ENCODE results near the gene KCNQ4.
A peak's percentile ranks its signal among the peaks of the same experiment; 100 is the strongest.

The KCNQ4 gene

DNA sequence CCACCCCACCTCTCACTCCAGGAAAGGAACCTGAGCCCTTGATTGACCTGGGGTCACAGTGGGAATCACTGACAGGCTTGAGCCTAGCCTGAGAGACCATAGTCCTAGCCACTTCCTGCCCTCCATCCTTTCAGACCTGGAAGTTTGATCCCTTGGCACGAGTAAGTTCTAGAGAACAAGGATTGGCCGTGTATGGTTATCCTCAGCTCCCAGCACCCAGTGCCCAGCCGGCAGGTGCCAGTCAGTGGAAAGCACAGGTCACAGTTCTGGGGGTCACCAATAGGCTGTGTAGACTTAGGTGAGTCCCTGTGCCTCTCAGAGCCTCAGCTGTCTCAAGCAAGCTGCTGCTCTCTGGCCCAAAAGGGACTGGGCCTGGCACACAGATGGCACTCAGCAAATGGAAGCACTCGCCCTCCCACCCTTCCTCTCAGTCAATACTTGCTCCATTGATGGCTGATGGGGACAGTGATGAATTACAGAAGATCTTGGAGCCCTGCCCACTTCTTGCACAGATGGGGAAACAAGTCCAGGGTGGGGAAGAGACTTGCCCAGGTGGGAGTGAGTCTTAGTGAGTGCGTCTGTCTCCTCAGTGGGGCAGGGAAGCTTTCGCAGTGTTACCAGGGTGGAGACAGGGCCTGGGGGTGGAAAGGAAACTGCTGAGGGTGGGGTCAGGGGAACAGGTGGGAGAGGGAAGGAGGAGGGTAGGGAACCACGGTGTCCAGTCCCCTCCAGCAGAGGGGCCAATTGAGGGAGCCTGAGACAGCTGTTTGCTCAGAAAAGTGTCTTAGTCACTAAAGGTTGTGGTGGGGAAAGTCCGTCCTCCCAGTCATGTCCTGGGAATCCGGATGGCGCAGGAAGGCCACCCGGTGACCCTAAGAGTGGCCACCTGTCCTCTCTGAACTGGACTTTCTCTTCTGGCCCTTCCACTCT is 2.6 kb upstream of the KCNQ4 start:
- H3K4me1 ChIP-seq (ENCODE audit: insufficient read depth, insufficient read length): peaks cover 25% of the 10 kb centered on the region
- H3K36me3 ChIP-seq (ENCODE audit: insufficient read depth, insufficient read length, low read length): peaks cover 4% of the 10 kb centered on the region
- H3K4me3 ChIP-seq (ENCODE audit: insufficient read length, low read depth): no peak overlapping the region
- peaks cover 47% of the 10 kb centered on the region for H3K27me3 ChIP-seq (ENCODE audit: insufficient read depth, insufficient read length)
- H3K9ac ChIP-seq (ENCODE audit: insufficient read length, low read depth): no peak overlapping the region
- TF ChIP-seq YY1 (IDR thresholded peaks at IDR 0.05; ENCODE audit: insufficient read depth, insufficient read length) (no peak), SUZ12 (IDR thresholded peaks at IDR 0.05; ENCODE audit: extremely low read depth, insufficient read depth, insufficient read length) (no peak), ZNF274 (IDR thresholded peaks at IDR 0.05; ENCODE audit: low read depth, low read length) (no peak)
- H3K9me3 ChIP-seq (ENCODE audit: insufficient read depth, low read length): peaks cover 12% of the 10 kb centered on the region; the same call in 1 of the 2 replicates
- DNase-seq (ENCODE audit: low read depth, low spot score): no peak

DNA sequence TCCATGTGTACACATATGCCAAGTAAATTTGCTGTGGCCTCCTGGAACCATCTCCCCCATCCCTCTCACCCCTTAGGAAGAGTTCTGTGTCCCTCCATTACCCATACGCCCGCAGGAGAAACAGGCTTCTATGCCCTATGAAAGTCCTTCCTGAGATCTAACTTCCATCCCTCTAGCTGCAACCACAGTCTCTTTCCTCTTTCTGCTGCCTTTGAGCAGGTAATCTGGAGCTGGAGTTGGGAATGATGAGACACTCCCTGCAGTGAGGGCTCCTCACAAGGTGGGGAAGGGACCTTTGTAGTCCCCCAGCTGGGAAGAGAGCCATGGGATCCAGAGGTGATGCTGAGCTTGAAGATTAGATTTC is 2.0 kb upstream of the KCNQ4 start:
- Histone ChIP-seq H3K9me3 (ENCODE audit: insufficient read depth, low read length) (peaks cover 6% of the 10 kb centered on the region; the same call in 1 of the 2 replicates), H3K9ac (ENCODE audit: insufficient read length, low read depth) (no peak overlapping the region), H3K4me1 (ENCODE audit: insufficient read depth, insufficient read length) (peaks cover 25% of the 10 kb centered on the region), H3K4me3 (ENCODE audit: insufficient read length, low read depth) (no peak overlapping the region), H3K27me3 (ENCODE audit: insufficient read depth, insufficient read length) (peaks cover 54% of the 10 kb centered on the region), H3K36me3 (ENCODE audit: insufficient read depth, insufficient read length, low read length) (no peaks in the 10 kb centered on the region)
- no peak for TF ChIP-seq ZNF274 (IDR thresholded peaks at IDR 0.05; ENCODE audit: low read depth, low read length)
- no peak for TF ChIP-seq YY1 (IDR thresholded peaks at IDR 0.05; ENCODE audit: insufficient read depth, insufficient read length)
- no peak for TF ChIP-seq SUZ12 (IDR thresholded peaks at IDR 0.05; ENCODE audit: extremely low read depth, insufficient read depth, insufficient read length)
- no peak for DNase-seq (ENCODE audit: low read depth, low spot score)

DNA sequence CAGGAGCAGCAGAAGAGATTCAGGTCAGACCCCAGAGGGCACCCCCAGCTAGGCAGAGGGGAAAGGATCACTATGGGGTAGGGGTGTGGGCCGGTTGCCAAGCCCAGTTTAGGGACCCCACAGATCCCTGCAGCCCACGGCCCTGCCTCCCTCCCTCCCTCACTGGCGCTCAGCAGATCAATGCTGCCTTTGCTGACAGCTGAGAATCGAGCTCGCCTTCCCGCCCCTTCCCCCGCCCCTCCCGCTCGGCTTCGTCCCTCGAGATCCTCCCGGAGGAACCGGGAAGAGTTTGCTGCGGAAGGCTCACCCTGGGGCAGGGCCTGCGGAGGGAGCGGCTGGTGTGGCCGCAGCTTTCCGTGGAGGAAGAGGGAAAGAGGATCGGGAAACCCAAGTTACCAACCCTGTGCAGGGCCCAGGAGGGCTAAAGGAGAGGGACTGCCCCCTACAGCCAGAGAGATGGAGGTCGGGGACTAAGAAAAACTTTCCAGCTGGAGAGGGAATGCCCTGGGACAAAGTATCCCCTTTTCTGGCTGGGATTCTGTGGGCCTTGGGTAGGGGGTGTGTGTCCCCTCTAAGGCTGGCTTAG is 1.1 kb upstream of the KCNQ4 start:
- Histone ChIP-seq H3K9me3 (ENCODE audit: insufficient read depth, low read length) (no peaks in the 10 kb centered on the region), H3K4me3 (ENCODE audit: insufficient read length, low read depth) (peak overlapping the region; percentile 56), H3K27me3 (ENCODE audit: insufficient read depth, insufficient read length) (peaks cover 57% of the 10 kb centered on the region), H3K9ac (ENCODE audit: insufficient read length, low read depth) (peak overlapping the region; percentile 80), H3K4me1 (ENCODE audit: insufficient read depth, insufficient read length) (peaks cover 28% of the 10 kb centered on the region), H3K36me3 (ENCODE audit: insufficient read depth, insufficient read length, low read length) (no peaks in the 10 kb centered on the region)
- DNase-seq (ENCODE audit: low read depth, low spot score): no peak
- TF ChIP-seq ZNF274 (IDR thresholded peaks at IDR 0.05; ENCODE audit: low read depth, low read length) (no peak), YY1 (IDR thresholded peaks at IDR 0.05; ENCODE audit: insufficient read depth, insufficient read length) (no peak), SUZ12 (IDR thresholded peaks at IDR 0.05; ENCODE audit: extremely low read depth, insufficient read depth, insufficient read length) (no peak)

GRCh38 chr1:40784141-40784770 is 669 bp downstream of the KCNQ4 start:
- TF ChIP-seq YY1 (IDR thresholded peaks at IDR 0.05; ENCODE audit: insufficient read depth, insufficient read length) (no peak), SUZ12 (IDR thresholded peaks at IDR 0.05; ENCODE audit: extremely low read depth, insufficient read depth, insufficient read length) (no peak), ZNF274 (IDR thresholded peaks at IDR 0.05; ENCODE audit: low read depth, low read length) (no peak)
- H3K4me1 ChIP-seq (ENCODE audit: insufficient read depth, insufficient read length): peaks cover 39% of the 10 kb centered on the region
- peaks cover 57% of the 10 kb centered on the region for H3K27me3 ChIP-seq (ENCODE audit: insufficient read depth, insufficient read length)
- no peak for DNase-seq (ENCODE audit: low read depth, low spot score)
- H3K4me3 ChIP-seq (ENCODE audit: insufficient read length, low read depth): peak overlapping the region; percentile 33
- no peaks in the 10 kb centered on the region for H3K9me3 ChIP-seq (ENCODE audit: insufficient read depth, low read length)
- H3K36me3 ChIP-seq (ENCODE audit: insufficient read depth, insufficient read length, low read length): no peaks in the 10 kb centered on the region
- H3K9ac ChIP-seq (ENCODE audit: insufficient read length, low read depth): peak overlapping the region; percentile 71

DNA sequence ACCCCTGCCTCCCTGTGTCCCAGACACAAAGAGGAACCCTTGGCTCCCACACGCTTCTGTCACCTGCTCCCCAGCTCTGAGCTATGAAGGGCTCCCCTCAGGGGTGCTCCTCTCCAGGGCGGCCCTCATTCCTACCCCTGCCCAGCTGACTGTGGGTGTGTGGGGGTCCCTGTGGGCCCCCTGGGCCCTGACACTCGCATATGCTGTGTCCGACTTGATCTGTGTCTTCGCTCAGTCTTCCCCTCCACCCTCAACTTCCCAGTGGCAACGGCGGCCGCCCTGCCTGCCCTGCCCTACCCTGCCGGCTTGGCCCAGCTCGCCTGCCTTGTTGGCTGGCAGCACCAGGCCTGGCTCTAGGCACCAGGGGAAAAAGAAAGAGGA is 1.2 kb downstream of the KCNQ4 start:
- Histone ChIP-seq H3K4me1 (ENCODE audit: insufficient read depth, insufficient read length) (peaks cover 44% of the 10 kb centered on the region), H3K4me3 (ENCODE audit: insufficient read length, low read depth) (no peak overlapping the region), H3K9me3 (ENCODE audit: insufficient read depth, low read length) (no peaks in the 10 kb centered on the region), H3K36me3 (ENCODE audit: insufficient read depth, insufficient read length, low read length) (no peaks in the 10 kb centered on the region), H3K27me3 (ENCODE audit: insufficient read depth, insufficient read length) (peaks cover 57% of the 10 kb centered on the region), H3K9ac (ENCODE audit: insufficient read length, low read depth) (no peak overlapping the region)
- no peak for DNase-seq (ENCODE audit: low read depth, low spot score)
- TF ChIP-seq YY1 (IDR thresholded peaks at IDR 0.05; ENCODE audit: insufficient read depth, insufficient read length): no peak
- no peak for TF ChIP-seq SUZ12 (IDR thresholded peaks at IDR 0.05; ENCODE audit: extremely low read depth, insufficient read depth, insufficient read length)
- TF ChIP-seq ZNF274 (IDR thresholded peaks at IDR 0.05; ENCODE audit: low read depth, low read length): no peak

- DNase-seq (ENCODE audit: low read depth, low spot score): no peak
- Histone ChIP-seq H3K27me3 (ENCODE audit: insufficient read depth, insufficient read length) (peaks cover 57% of the 10 kb centered on the region), H3K4me1 (ENCODE audit: insufficient read depth, insufficient read length) (peaks cover 51% of the 10 kb centered on the region), H3K9ac (ENCODE audit: insufficient read length, low read depth) (no peak overlapping the region), H3K9me3 (ENCODE audit: insufficient read depth, low read length) (no peaks in the 10 kb centered on the region), H3K36me3 (ENCODE audit: insufficient read depth, insufficient read length, low read length) (no peaks in the 10 kb centered on the region), H3K4me3 (ENCODE audit: insufficient read length, low read depth) (no peak overlapping the region)
- TF ChIP-seq SUZ12 (IDR thresholded peaks at IDR 0.05; ENCODE audit: extremely low read depth, insufficient read depth, insufficient read length) (no peak), YY1 (IDR thresholded peaks at IDR 0.05; ENCODE audit: insufficient read depth, insufficient read length) (no peak), ZNF274 (IDR thresholded peaks at IDR 0.05; ENCODE audit: low read depth, low read length) (no peak)
These were observed 1.9 kb downstream of the KCNQ4 start for GRCh38 chr1:40785446-40785845.

Data from NT2/D1 (cell line).